H1 (cell line): ENCODE measurements around the gene OR8D4.

Experiments
- TF ChIP-seq, protein P1 (sequence below), 3 experiments: IDR thresholded peaks; 1 replicate in 2 of 3; 2 replicates in 1 of 3; pipeline versions ENCODE4 v1.5.1 to v1.6.1; 2011; ENCODE audit warnings: low read length in 3 of 3, mild to moderate bottlenecking in 3 of 3, inconsistent platforms in 2 of 3, low read depth in 1 of 3, moderate library complexity in 1 of 3; ENCODE audit not compliant: insufficient read depth in 1 of 3; ENCODE audit errors: control extremely low read depth in 1 of 3
- TF ChIP-seq, protein P2 (sequence below): IDR thresholded peaks from 2 replicates; pipeline ENCODE4 v1.6.1; 2011; ENCODE audit warnings: low read length, improper control_type of control experiment

DNA sequence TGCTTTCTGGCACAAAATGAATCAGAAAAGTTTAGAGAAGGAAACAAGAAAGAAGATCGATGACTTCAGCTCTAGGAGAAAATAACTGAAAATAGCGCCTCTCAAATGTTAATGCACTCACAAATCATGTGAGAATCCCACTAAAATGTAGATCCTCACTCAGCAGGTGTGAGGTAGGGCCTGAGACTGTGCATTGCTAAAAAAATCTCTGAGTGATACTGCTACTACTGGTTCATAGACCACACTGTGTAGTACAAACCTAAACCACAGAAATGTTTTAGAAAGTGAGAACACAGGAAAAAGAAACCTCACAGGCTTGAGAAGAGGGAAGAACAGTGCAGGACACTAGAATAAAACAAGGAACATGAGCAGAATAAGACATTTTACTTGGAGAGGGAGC, 2.0 kb downstream of the OR8D4 start:
- TF ChIP-seq, protein P1, sequence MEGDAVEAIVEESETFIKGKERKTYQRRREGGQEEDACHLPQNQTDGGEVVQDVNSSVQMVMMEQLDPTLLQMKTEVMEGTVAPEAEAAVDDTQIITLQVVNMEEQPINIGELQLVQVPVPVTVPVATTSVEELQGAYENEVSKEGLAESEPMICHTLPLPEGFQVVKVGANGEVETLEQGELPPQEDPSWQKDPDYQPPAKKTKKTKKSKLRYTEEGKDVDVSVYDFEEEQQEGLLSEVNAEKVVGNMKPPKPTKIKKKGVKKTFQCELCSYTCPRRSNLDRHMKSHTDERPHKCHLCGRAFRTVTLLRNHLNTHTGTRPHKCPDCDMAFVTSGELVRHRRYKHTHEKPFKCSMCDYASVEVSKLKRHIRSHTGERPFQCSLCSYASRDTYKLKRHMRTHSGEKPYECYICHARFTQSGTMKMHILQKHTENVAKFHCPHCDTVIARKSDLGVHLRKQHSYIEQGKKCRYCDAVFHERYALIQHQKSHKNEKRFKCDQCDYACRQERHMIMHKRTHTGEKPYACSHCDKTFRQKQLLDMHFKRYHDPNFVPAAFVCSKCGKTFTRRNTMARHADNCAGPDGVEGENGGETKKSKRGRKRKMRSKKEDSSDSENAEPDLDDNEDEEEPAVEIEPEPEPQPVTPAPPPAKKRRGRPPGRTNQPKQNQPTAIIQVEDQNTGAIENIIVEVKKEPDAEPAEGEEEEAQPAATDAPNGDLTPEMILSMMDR (IDR thresholded peaks at IDR 0.05; ENCODE audit: control extremely low read depth in 1 of 3, insufficient read depth in 1 of 3, low read depth in 1 of 3, low read length in 3 of 3): no peak
- TF ChIP-seq, protein P2, sequence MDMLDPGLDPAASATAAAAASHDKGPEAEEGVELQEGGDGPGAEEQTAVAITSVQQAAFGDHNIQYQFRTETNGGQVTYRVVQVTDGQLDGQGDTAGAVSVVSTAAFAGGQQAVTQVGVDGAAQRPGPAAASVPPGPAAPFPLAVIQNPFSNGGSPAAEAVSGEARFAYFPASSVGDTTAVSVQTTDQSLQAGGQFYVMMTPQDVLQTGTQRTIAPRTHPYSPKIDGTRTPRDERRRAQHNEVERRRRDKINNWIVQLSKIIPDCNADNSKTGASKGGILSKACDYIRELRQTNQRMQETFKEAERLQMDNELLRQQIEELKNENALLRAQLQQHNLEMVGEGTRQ: no peak
